Islet precursor cell (in vitro differentiated cells): ENCODE results near the gene LZTS3.
"Not testable (repeated sequence)": the region's sequence is repeated elsewhere in the genome, so short reads cannot be mapped to it uniquely, and the experiment has no call there.

Experiments used
- DNase-seq: peaks from one replicate; pipeline ENCODE4 v3.0.0-alpha.2; 2018

The LZTS3 gene

DNA sequence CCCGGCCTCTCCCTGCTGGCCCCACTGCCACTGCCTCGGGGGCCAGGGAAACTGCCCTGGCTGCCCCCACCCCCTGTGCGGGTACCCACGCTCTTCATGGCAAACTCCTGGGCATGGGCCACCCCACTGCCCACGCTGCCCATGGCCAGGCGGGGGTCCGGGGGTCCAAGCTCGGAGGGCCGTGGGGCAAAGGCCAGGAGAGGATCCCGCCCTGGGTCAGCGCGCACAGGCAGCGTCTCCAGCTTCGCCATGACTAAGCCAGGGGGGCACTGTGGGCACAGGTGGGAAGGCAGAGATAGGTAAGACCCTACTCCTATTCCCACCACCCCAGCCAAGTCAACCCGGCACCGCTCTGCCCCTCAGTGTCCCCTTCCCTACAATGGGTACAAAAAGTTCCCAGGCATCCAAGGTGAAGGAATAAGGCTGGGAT lies 6.4 kb downstream of the LZTS3 start:
- no peak for DNase-seq

DNA sequence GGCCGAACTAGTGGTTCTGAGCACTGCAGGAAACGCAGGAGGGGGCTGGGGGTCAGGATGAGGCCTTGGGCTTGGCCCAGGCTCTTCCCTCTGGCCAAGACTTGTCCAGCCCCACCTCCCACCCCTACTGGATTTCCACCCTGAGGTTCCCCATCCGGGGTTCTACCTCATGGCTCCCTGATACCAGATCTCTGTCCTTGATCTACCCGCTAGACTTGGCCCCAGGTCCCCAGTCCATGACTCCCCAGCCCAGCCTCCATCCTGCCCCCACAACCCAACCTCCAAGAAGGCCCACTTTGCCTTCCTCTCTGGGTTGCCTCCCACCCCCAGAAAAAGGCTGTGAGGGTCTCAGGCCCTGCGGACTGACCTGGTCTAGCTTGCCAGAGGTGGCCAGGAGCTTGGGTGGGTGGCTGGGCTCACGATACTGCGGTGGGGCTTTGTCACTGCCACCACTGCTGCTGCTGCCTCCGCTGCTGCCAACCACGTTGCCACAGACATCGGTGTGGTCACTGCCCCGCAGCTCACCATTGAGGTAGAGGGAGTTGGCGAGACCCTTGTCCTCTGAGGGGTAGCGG lies 6.9 kb downstream of the LZTS3 start:
- no peak for DNase-seq

DNA sequence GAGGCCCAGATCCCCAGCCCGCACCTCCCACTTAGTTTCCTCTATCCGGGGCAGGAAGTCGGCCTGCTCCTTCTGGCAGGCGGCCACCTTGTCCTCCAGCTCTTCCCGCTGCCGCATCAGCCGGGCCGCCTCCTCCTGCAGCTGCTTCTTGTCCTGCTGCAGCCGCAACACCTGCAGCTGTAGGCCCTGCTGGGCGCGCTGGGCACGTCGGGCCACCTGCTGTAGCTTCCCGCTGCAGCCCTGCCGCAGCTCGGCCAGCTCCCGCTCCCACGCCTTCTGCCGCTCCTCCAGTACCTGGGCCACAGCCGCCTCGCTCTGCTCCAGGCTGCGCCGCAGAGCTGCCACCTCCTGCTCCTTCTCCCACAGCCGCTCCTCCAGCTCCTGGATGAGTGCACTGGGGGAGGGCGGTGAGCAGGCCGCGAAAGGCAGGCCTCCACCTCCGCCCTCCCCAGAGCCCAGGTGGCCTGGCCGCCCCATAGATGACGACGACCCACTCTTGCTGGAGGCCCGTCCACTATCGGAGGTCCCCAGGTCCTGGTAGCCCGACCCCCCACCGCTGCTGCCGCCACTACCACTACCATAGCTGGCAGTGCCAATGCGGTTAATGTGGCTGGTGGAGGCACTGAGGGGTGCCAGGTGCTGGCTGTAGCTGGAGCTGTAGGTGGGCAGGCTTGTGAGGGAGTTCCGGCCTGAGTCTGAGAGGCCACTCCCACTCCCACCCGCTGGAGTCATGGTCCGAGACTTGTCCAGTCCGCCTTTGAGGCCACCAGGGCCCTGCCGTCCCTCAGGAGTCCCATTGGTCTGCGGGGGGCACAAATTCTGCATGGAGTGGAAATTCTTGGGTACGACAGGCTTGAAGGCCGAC lies 7.6 kb downstream of the LZTS3 start:
- no peak for DNase-seq

DNA sequence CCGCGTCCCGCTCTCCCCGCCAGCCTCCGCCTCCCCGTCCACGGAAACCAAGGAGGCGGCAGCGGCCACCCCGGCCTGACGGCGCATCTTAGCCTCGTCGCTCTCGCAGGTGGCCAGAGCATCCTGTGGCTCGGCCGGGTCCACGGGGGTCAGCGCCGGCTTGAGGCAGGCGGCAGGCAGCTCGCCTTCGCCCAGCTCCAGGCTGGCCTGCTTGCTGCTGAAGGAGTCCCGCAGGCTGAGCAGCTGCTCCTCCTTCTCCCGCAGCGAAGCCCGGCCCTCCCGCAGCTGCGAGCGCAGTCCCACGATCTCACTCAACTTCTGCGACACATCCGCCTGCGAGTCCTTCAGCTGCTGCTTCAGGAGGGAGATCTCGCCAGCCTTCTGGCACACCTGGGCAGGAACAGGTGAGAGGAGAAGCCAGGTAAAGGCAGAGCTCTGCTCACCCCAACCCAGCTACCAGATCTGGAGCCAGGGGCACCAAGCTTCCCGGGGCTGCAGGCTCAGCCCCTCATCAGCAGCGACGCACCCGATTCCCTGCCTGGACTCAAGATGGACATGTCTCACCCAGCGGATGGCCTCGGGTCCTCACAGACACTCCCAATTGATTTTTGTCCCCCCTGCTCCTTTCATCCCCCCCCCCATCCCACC lies 8.5 kb downstream of the LZTS3 start:
- no peak for DNase-seq

DNA sequence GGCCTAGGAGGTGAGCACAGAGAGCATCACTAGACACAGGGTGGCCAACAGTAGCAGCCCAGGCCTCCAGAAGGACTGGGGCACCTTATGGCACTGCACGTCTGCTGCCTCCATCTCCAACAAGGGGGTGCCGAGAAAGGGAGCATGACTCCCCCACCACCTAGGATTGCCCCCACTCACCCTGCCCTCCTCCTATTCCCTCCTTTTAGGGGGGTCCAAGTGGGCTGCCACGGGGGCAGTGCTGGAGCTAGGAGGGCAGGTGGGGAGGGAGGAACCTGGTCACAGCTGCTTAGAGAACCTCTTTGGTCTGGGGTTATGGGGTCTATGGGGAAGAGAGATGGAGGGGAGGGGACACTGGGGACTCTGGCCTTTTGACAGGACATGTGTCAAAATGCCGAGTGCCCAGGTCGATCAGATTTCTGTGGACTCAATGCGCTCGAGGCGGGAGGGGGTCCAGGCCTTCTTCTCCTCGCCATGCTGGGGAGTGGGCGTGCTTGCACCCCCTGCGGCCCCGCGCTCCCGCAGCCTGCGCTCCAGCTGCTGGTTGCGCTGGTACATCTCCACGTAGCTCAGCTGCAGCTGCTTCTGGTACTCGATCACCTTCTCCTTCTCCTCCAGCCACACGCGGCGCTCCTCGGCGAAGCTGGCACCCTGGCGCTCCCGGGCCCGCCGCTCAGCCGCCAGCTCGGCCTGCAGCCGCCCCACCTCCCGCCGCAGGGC lies 9.1 kb downstream of the LZTS3 start:
- DNase-seq, result no peak

DNA sequence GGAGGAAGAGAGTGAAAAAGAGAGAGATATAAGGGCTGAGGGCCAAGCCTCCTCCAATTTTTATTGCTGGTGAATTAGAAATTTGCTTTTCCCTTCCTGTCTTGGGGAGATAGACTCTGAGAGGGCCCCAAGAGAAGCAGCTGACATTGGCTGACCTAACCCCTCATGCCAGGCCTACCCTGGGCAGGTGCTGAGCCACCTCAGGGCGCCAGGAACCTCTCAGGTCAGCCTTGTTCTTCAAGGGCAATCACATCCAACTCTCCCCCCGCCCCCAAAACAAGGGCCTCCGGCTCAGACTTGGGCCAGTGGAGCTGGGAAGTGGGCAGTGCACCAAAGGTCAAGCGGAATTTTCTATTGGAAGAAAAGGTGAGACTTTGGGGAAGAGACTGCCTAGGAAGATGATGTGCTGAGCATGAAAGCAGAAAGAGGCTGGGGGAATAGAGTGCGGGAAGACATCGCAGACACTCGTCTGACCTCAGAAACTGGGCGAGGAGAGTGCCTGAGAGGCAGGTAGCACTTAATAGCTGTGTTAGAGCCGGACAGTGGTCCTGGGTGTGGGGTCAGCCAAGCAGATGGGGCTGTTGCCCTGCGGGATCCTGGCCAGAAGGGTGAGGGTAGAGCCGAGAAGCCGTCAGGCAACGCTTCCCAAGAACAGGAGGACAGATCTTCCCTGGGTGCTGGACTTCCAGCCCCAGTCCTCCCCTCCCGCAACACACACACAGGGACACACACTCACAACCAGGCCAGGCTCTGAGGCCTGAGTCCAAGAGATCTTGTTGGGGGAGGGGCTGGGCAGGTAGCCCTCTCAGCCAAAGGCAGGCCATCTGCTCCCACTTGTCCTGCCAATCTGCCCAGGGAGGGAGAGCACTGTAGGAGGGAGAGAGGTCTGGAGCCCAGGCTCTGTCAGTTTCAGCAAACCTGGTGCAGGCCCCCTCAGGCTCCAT lies 10.0 kb downstream of the LZTS3 start:
- DNase-seq, result no peak

DNA sequence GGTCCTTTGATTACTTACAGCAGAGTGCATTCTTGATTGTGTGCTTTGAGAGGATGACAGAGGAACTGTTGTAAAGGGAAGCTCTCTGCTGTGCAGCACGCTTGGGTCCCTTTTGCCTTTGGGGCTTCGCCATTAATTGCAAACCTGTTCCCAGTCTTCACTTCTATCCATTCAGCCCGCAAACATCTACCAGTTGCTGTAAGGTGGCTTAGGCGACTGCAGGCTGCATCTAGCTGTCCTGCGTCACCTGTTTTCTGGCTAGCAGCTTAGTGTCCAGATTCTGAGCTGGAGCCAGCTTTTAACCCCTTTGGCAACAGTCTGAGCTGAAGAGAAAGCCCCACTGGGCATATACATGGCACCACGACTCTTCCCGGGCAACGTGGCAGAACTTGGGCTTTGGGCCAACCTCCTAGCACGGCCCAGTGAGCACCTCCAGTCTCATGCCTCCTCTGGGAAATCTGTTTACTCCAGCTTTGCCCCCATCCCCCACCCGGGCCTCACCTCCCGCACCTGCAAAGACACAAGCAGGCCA lies 11.2 kb downstream of the LZTS3 start:
- no peak for DNase-seq

DNA sequence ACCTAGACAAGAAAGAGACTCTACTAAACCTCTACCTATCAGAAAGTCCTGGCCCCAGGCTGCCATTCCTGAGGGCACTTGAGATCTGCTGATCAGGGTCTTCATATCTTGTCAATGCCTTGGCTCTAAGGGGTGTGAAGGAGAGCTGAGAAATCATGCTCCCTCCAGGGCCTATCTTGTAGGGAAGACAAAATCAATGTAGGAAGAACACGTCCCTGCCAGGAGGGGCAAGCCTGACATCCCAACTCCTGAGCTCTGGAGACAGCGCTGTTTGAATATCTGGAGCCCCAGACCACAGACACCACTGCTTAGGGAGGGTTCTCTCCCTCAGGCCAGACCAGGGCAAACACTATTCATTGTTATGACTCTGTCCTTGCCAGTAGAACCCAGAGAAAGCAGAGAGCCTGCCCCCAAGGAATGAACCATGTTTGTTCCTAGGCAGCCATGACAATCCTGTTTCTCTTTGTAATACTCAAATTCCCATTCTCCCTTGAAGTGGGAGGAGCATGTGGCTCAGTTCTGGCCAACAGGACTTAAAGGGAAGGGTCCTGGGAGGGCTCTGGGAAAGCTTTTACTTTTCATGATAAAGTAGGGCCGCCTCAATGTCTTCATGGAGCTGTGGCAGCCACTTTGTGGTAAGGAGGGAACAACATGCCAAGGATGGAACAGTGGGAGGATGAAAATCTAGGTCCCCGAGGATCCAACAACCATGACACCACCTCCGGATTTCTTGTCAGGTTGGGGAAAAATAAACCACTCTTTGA lies 11.9 kb downstream of the LZTS3 start:
- DNase-seq, result no peak

DNA sequence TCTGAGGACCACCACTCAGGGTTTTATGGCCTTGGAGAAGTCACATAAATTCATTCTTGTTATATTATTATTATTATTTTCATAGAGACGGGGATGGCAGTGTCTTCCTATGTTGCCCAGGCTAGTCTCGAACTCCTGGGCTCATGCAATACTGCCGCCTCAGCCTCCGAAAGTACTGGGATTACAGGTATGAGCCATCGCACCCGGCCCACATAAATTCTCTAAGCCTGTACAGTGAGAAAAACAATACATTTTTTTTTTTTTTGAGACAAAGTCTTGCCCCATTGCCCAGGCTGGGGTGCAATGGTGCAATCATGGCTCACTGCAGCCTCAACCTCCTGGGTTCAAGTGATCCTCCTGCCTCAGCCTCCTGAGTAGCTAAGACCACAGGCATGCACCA lies 12.9 kb downstream of the LZTS3 start:
- no peak for DNase-seq

DNA sequence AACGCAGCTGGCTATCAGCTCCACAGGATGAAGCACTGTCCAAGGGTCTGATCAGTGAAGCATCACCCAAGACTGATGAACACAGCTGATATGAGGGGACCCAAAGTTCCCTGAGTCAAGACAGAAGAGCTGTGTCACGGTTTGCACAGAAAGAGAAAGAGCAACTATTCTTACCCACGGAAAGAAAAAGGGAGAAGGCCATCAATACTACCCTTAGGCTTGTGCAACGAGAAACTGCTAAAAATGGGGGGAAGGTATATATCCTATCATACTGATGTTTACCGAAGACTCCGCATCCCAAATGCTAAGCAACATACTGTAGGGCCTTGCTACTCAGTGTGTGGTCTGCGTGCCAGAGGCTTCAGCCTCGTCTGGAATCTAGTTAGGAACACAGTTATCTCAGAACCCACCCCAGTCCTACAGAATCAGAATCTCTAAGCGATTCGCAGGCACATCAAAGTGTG lies 14.3 kb downstream of the LZTS3 start:
- no peak for DNase-seq

DNA sequence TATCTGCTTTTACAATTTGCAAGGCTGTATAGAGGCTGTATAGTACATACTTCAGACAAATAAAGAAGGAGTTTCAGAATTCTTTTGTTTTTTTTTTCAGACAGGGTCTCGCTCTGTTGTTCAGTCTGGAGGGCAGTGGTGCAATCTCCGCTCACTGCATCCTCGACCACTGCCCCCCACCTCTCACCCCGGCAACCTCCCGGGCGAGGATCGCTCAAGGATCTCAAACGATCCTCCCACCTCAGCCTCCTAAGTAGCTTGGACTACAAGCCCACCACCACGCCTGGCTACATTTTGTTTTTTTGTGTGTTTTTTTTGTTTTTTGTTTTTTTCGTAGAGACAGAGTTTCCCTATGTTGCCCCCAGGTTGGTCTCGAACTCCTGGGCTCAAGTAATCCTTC lies 15.5 kb downstream of the LZTS3 start:
- DNase-seq, result no peak

DNA sequence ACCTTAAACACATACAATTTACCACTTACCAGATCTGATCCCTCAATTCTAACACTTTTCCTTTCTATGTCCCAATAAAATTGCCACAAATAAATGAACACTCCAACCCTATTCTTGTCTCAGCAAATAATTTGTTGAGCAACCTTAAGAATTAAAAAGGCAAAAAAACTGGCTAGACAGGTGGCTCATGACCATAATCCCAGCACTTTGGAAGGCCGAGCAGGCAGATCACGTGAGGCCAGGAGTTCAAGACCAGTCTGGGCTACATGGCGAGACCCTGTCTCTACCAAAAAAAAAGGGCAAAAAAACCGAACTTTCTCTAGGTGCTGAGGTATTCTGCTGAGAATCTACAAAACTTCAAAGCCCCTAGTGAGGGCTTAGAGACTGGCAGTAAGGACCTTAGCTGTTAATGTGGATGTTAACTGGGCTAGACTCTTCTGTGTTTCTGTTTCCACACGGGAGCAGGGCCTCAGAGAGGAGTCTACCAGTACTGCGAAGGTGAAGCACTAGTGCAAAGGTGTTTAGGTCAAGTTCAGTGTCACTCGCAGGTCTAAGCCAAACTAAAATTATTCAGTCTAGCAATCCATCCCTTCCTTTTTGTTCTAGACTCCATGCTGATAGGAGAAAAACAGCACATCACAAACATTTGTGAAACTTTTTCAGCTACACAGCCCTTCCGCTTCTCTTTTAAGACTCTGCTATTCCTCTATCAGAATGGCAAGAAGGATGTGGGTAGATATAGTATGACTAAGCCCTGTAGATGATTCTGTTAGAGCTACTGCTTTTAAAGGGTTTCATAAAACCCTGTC lies 16.3 kb downstream of the LZTS3 start:
- no peak for DNase-seq

DNA sequence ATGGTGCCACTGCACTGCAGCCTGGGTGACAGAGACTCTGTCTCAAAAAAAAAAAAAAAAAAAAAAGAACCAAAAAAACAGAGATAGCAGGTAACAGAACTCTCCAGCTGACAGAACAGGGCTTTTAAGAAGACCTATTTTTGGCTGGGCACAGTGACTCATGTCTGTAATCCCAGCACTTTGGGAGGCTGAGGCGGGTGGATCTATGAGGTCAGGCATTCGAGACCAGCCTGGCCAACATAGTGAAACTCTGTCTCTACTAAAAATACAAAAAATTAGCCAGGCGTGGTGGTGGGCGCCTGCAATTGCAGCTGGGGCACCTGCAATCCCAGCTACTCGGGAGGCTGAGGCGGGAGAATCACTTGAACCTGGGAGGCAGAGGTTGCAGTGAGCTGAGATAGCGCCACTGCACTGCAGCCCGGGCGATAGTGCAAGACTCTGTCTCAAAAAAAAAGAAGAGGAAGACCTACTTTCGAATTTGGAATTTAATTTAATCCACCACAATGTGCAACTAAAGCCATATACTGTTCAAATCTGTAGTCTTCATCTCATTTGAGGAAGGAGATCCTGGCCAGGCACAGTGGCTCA lies 21.2 kb downstream of the LZTS3 start:
- not testable (repeated sequence) for DNase-seq

DNA sequence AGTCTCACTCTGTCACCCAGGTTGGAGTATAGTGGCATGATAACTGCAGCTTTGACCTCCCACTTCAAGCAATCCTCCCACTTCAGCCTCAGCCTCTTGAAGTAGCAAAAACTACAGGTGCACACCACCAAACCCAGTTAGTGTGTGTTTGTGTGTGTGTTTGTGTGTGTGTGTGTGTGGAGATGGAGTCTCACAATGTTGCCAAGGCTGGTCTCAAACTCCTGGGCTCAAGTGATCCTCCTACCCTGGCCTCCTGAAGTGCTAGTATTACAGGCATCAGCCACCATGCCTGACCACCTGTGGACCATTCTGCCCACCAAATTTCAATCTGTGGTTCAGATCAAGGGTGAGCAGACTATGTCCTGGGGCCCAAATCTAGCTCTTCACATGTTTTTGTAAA lies 22.4 kb downstream of the LZTS3 start:
- DNase-seq, result no peak

DNA sequence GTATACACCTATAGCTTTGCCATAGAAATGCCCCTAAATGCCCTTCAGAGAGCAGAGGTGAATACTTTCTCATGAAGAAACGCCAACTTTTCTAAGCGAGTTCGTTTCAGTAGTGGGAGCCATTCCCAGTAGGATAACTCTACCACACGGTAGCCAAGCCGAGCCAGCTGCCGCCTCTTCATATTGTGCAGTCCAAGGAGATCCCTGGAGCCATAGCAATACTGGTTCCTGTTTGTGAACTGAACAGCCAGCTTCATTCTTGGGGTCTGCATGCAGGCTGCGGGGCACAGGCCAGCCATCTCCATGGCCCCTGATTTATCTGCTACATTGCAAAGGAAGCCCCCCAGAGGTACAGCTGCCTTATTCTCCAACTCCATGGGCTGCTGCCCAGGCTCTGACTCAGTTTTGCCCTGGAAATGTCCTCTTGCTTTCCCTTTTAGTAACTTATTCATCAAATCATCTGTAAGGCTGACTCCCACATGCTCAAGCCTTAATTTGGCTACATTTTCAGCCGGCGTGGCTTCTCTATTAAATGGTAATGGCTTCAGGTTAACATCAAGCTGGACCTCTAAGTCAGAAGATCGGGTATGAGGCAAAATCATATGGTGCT lies 26.5 kb downstream of the LZTS3 start:
- DNase-seq, result no peak

DNA sequence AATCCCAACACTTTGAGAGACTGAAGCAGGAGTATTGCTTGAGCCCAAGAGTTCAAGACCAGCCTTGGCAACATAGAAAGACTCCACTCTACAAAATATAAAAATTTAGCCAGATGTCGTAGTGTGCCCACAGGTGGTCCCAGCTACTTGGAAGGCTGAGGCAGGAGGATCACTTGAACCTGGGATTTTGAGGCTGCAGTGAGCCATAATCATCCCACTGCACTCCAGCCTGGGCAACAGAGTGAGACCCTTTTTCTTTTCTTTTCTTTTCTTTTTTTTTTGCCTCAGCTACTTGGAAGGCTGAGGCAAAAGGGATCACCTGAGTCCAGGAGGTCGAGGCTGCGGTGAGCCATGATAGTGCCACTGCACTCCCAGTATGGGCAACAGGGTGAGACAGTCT lies 31.6 kb downstream of the LZTS3 start:
- DNase-seq, result no peak

DNA sequence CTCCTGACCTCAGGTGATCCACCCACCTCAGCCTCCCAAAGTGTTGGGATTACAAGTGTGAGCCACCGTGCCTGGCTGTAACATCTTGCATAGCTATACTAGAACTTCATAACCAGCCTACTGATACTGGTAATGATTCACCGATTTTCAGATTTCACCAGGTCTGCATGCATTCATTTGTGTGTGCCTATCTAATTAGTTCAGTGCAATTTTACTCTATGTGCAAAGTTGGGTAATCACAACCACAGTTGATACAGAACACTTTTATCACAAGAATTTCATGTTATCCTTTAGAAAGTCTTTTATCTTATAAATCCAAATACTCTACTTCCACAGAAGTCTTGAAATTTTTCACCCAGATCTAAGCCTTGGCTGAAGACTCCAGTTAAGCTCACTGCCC lies 35.9 kb downstream of the LZTS3 start:
- no peak for DNase-seq

DNA sequence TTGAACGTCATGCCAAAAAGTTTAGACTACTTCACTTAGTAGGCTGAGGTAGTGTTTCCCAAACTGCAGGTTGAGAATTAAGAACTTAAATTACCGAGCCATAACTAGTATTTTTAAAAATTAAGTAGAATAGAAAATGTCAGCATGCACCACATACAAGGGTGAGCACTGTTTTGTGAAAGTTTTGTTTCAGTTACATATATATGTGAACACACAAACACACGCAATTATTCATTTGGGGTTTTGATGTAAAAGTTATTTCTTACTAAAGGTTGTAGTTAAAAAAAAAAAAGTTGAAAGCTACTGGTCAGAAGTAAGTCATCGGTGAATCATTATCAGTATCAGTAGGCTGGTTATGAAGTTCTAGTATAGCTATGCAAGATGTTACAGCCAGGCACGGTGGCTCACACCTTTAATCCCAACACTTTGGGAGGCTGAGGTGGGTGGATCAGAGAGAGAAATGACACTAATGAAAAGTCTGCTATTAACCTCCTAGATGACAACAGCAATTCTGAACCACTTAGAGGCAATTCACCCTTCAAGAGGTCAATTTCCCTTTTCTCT lies 37.8 kb downstream of the LZTS3 start:
- no peak for DNase-seq

DNA sequence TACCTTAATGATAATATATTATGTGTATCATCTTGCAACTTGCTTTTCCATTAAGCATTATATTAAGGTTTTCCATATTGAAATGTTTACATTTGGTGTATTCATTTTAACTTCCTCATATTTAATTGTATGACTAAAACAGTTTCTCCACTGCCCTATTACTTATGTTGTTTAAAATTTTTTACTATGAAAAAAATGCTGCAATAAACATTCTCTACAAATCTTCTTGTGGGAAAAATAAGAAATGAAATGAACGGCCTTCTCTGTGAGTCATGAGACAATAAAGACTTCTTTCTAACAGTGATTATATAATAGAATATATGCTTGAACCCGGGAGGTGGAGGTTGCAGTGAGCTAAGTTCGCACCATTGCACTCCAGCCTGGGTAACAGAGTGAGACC lies 39.2 kb downstream of the LZTS3 start:
- DNase-seq, result no peak
